Neural cell (in vitro differentiated cells): Measurements from ENCODE around the gene STRBP.

ENCODE experiments used
- EZH2 ChIP-seq: fragments of 200-600, 300-800 bp; shearing (Covaris generic), sonication (generic); IDR thresholded peaks from 2 replicates; pipeline ENCODE4 v1.6.1; 2014; ENCODE audit warnings: antibody characterized with exemption, low read length, borderline replicate concordance, mild to moderate bottlenecking; ENCODE audit not compliant: insufficient read depth, poor library complexity, severe bottlenecking
- RAD21 ChIP-seq: fragments of 450-650 bp; conservative IDR thresholded peaks from 2 replicates; pipeline ENCODE4 v1.6.1; 2014; ENCODE audit warnings: antibody characterized with exemption, mild to moderate bottlenecking, moderate library complexity
- TF ChIP-seq, protein P1 (sequence below): fragments of 450-650 bp; IDR thresholded peaks from 2 replicates; pipeline ENCODE4 v1.5.1; 2014; ENCODE audit warnings: antibody characterized with exemption, mild to moderate bottlenecking, moderate library complexity; ENCODE audit not compliant: poor library complexity, severe bottlenecking

DNA sequence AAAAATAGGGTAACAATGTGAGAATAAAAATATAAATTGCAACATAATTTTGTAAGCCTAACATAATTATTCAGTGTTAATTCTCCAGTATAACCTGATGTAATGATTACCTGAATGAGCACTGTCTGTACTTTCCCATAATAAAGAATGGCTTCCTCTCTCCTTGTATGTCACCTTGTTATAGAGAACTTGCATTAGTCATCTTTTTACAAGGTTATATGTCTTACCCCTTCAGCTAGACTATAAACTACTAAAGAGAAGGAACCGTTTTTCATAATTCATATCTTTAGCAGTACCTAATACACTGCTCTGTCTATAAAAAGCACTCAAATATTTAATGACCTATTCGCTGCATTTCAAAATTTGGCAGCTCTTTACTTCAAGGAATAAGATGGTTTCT is 19.8 kb downstream of the STRBP start:
- TF ChIP-seq, protein P1, sequence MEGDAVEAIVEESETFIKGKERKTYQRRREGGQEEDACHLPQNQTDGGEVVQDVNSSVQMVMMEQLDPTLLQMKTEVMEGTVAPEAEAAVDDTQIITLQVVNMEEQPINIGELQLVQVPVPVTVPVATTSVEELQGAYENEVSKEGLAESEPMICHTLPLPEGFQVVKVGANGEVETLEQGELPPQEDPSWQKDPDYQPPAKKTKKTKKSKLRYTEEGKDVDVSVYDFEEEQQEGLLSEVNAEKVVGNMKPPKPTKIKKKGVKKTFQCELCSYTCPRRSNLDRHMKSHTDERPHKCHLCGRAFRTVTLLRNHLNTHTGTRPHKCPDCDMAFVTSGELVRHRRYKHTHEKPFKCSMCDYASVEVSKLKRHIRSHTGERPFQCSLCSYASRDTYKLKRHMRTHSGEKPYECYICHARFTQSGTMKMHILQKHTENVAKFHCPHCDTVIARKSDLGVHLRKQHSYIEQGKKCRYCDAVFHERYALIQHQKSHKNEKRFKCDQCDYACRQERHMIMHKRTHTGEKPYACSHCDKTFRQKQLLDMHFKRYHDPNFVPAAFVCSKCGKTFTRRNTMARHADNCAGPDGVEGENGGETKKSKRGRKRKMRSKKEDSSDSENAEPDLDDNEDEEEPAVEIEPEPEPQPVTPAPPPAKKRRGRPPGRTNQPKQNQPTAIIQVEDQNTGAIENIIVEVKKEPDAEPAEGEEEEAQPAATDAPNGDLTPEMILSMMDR: no peak
- TF ChIP-seq RAD21 (no peak), EZH2 (no peak)
